Measurements from ENCODE around the gene CMBL. TPM values are rescaled to one million over a fixed set of nuclear protein-coding genes. Genes with fewer than 3 reads are reported as not detected.
"Not testable (repeated sequence)": the region's sequence is repeated elsewhere in the genome, so short reads cannot be mapped to it uniquely, and the experiment has no call there.

The CMBL gene
- total and polyA plus RNA-seq, 8 donors: 2.7 to 153 (median 19.0) TPM; not detected in 1

DNA sequence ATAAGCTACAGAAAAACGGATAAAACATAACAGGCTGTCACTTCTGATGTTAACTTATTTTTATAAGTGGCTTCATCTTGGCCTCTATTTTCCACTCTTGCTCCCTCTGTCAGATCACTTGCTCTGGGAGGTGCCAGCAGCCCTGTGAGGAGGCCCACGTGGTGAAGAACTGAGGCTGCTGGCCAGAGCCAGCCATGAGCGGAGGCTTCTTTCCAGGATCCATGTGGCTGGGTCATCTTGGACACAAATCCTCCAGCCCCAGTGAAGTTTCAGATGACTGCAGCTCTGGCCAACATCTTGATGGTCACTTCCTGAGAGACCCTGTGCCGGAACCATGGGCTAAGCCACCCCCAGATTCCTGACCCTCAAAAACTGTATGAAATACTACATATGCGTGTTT lies 7.5 kb upstream of the CMBL start:
- WGBS, 5 donors: 73 to 86% (median 84%) methylated on average over 5 of the region's 5 CpGs

DNA sequence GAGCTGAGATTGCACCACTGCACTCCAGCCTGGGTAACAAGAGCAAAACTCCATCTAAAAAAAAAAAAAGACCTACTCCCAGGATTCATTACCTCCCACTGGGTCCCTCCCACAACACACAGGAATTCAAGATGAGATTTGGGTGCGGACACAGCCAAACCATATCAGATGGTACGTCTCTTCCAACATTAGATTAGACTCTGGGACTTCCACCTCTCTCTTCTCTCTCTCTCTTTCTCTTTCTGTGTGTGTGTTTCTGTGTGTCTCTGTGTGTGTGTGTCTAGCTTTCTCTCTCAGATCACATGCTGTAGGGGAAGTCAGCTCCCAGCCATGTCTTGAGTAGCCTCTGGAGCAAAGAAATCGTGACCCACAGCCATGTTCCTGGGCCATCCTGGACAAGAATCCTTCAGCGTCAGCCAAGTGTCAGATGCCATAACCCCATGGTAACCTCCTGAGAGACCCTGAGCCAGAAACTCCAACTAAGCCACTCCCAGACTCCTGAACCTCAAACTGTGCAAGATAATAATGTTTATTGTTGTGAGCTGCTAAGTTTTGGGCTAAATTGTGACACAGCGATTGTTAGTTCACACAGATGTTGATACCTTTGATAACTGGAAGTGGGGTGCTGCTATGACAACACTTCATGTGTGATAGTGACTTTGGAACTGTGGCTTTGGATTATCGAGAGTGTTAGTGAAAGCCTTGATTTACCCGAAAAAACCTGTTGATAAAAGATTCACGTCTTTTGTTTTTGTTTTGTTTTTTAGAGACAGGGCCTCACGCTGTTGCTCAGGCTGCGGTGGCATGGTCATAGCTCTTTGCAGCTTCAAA lies 4.1 kb upstream of the CMBL start:
- intact Hi-C loops (cut with DNase I; ENCODE audit: low total_unique reads): no loop called here
- DNase-seq: no peak

More for the DNA sequence above, 7.5 kb upstream of the CMBL start:
- Histone ChIP-seq H3K9me3 (no peaks in the 10 kb centered on the region), H3K36me3 (no peaks in the 10 kb centered on the region), H3K27me3 (no peaks in the 10 kb centered on the region), H3K4me3 (no peak overlapping the region), H3K27ac (no peak overlapping the region), H3K4me1 (peaks cover 0 to 6% (median 2%) of the 10 kb centered on the region in 4 donors)
- TF ChIP-seq, protein P1, sequence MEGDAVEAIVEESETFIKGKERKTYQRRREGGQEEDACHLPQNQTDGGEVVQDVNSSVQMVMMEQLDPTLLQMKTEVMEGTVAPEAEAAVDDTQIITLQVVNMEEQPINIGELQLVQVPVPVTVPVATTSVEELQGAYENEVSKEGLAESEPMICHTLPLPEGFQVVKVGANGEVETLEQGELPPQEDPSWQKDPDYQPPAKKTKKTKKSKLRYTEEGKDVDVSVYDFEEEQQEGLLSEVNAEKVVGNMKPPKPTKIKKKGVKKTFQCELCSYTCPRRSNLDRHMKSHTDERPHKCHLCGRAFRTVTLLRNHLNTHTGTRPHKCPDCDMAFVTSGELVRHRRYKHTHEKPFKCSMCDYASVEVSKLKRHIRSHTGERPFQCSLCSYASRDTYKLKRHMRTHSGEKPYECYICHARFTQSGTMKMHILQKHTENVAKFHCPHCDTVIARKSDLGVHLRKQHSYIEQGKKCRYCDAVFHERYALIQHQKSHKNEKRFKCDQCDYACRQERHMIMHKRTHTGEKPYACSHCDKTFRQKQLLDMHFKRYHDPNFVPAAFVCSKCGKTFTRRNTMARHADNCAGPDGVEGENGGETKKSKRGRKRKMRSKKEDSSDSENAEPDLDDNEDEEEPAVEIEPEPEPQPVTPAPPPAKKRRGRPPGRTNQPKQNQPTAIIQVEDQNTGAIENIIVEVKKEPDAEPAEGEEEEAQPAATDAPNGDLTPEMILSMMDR (IDR thresholded peaks at IDR 0.05): no peak
- TF ChIP-seq EP300 (IDR thresholded peaks at IDR 0.05): no peak
- TF ChIP-seq POLR2A (IDR thresholded peaks at IDR 0.05): no peak
- no peak for TF ChIP-seq POLR2AphosphoS5 (IDR thresholded peaks at IDR 0.05)
- intact Hi-C loops (cut with DNase I; ENCODE audit: low total_unique reads): no loop called here
- DNase-seq: peak in 1 of 2 donors; percentile 56

DNA sequence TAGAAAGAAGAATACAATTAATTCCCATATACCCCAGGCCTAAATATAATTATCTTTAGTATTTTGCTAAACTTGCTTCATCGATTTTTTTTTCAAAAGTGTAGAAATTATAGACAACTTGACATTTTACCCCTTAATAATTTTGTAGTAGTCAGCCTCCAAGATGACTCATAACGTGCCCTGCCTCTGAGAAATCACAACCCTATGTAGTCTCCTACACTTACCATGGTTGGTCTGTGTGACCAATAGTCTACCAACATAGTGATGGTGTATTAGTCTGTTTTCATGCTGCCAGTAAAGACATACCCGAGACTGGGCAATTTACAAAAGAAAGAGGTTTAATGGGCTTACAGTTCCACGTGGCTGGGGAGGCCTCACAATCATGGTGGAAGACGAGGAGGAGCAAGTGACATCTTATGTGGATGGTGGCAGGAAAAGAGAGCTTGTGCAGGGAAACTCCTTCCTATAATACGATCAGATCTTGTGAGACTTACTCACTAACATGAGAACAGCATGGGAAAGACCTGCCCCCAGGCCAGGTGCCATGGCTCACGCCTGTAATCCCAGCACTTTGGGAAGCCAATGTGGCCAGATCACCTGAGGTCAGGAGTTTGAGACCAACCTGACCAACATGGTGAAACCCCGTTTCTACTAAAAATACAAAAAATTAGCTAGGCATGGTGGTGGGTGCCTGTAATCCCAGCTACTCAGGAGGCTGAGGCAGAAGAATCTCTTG lies 3.3 kb upstream of the CMBL start:
- intact Hi-C loops (cut with DNase I; ENCODE audit: low total_unique reads); H3K9me3 ChIP-seq; H3K4me3 ChIP-seq; DNase-seq; H3K36me3 ChIP-seq; H3K27me3 ChIP-seq: not testable (repeated sequence)
- WGBS, 5 donors: 76 to 86% (median 85%) methylated on average over 8 of the region's 8 CpGs
- peak overlapping the region in 3 of 5 donors; percentile 3 to 50 (median 43) for H3K27ac ChIP-seq
- H3K4me1 ChIP-seq: peaks cover 5 to 31% (median 14%) of the 10 kb centered on the region in 4 donors

More for the DNA sequence above, 4.1 kb upstream of the CMBL start:
- Histone ChIP-seq H3K9me3 (no peaks in the 10 kb centered on the region), H3K27ac (no peak overlapping the region), H3K36me3 (no peaks in the 10 kb centered on the region), H3K27me3 (no peaks in the 10 kb centered on the region), H3K4me1 (peaks cover 0 to 23% (median 7%) of the 10 kb centered on the region in 4 donors), H3K4me3 (no peak overlapping the region)
- TF ChIP-seq, protein P1 (IDR thresholded peaks at IDR 0.05): no peak
- TF ChIP-seq POLR2A (IDR thresholded peaks at IDR 0.05): no peak
- TF ChIP-seq POLR2AphosphoS5 (IDR thresholded peaks at IDR 0.05): no peak
- no peak for TF ChIP-seq EP300 (IDR thresholded peaks at IDR 0.05)
- 69 to 83% (median 78%) methylated on average over 10 of the region's 10 CpGs for WGBS, 5 donors

DNA sequence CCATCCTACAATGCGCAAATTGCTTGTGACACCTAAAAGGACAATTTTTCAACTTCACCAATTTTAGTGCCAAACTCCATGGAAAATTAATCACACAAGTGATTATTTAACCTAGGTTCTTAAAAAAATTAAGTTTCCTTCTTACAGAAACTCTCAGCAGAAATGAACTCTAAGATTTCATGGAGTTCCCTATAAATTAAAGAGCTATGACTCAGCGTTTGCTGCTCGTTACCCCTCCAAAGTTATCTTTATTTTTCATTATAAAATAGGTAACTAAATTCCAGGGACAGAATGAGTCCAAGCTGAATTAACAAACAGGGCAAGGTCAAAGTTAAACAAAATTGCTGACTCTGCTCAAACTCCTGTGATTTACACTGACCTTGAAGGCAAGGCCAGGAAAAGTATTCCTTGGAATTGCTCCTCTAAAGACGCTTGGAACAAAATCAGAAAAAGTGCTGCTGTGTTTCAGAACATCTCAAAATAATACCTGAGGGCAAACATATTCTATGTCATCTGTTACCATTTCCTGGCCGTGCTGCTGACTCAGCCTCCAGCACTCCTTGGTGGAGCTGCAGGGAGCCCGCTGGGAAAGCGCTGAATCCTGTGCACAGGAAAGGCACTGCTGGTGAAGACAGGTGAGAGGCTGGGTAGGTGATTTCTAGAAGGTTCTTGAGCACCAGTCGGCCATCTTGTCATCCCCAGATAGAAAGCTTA lies 2.5 kb upstream of the CMBL start:
- DNase-seq: peak; percentile 51 to 69
- H3K36me3 ChIP-seq: no peaks in the 10 kb centered on the region
- no peaks in the 10 kb centered on the region for H3K9me3 ChIP-seq
- H3K27ac ChIP-seq: peak overlapping the region; percentile 7 to 69 (median 43)
- intact Hi-C loops (cut with DNase I; ENCODE audit: low total_unique reads): no loop called here
- H3K4me3 ChIP-seq: no peak overlapping the region
- H3K27me3 ChIP-seq: no peaks in the 10 kb centered on the region
- 52 to 62% (median 59%) methylated on average over 8 of the region's 8 CpGs for WGBS, 5 donors
- TF ChIP-seq POLR2AphosphoS5 (IDR thresholded peaks at IDR 0.05): peak in 1 of 3 donors; percentile 37
- TF ChIP-seq, protein P1 (IDR thresholded peaks at IDR 0.05): no peak
- peaks cover 7 to 39% (median 19%) of the 10 kb centered on the region in 4 donors for H3K4me1 ChIP-seq
